AG09319 (cell line): ENCODE results near the gene TAS1R3.

Experiments
- DNase-seq: peaks from one replicate; pipeline ENCODE4 v3.0.0-alpha.2; 2010; ENCODE audit warnings: low read depth; ENCODE audit errors: extremely low read depth
- TF ChIP-seq, protein P1 (sequence below): IDR thresholded peaks from 2 replicates; pipeline ENCODE4 v1.5.1; 2011; ENCODE audit warnings: low read depth, mild to moderate bottlenecking, inconsistent platforms, low read length, moderate library complexity

The TAS1R3 gene

GRCh38 chr1:1285611-1286311 lies 45.3 kb upstream of the TAS1R3 start:
- TF ChIP-seq, protein P1, sequence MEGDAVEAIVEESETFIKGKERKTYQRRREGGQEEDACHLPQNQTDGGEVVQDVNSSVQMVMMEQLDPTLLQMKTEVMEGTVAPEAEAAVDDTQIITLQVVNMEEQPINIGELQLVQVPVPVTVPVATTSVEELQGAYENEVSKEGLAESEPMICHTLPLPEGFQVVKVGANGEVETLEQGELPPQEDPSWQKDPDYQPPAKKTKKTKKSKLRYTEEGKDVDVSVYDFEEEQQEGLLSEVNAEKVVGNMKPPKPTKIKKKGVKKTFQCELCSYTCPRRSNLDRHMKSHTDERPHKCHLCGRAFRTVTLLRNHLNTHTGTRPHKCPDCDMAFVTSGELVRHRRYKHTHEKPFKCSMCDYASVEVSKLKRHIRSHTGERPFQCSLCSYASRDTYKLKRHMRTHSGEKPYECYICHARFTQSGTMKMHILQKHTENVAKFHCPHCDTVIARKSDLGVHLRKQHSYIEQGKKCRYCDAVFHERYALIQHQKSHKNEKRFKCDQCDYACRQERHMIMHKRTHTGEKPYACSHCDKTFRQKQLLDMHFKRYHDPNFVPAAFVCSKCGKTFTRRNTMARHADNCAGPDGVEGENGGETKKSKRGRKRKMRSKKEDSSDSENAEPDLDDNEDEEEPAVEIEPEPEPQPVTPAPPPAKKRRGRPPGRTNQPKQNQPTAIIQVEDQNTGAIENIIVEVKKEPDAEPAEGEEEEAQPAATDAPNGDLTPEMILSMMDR = no peak
- DNase-seq = no peak

DNA sequence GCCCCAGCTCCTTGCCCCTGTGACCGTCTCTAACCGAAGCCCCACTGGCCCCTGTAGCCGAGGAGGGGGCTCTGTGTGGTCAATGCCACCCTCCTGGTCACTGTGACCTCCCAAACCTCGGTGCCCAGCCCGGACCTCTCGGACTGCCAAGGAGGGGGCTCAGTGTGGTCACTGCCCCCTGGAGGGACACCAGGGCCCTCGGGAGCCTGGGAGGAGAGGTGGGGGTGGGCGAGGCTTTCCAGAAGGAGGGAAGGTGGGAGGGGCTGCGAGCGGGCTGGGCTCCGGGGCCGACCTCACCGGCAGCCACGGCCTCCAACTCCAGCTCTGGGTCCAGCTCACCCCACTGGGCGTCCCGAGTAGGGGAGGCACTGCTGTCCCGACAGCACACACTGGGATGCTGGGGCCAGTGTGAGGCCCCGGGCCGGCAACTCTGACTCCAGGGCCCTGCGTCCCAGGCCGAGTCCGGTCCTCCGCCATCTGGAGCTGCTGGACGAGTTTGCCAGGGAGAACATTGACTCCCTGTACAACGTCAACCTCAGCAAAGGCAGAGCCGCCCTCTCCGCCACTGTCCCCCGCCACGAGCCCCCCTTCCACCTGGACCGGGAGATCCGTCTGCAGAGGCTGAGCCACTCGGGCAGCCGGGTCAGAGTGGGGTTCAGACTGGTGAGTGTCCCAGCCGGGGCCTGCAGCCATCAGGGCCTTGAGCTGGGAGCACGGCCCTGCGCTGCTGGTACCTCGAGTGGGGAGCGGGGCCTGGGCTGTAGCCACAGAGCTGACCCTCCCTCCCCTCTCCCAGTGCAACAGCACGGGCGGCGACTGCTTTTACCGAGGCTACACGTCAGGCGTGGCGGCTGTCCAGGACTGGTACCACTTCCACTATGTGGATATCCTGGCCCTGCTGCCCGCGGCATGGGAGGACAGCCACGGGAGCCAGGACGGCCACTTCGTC lies 44.5 kb upstream of the TAS1R3 start:
- TF ChIP-seq, protein P1 = no peak
- no peak for DNase-seq

- DNase-seq = no peak
- TF ChIP-seq, protein P1 = no peak
These were observed 43.6 kb upstream of the TAS1R3 start for GRCh38 chr1:1287288-1288110.

GRCh38 chr1:1290238-1290731 lies 40.8 kb upstream of the TAS1R3 start:
- TF ChIP-seq, protein P1 = peak; percentile 73
- no peak for DNase-seq

GRCh38 chr1:1291023-1291528 lies 40.0 kb upstream of the TAS1R3 start:
- TF ChIP-seq, protein P1 = no peak
- no peak for DNase-seq

GRCh38 chr1:1291548-1292441 lies 39.3 kb upstream of the TAS1R3 start:
- TF ChIP-seq, protein P1 = peak; percentile 50

More at GRCh38 chr1:1291548-1292441, 39.3 kb upstream of the TAS1R3 start:
- DNase-seq = no peak
